Left ventricle myocardium inferior (tissue), 1 donor: ENCODE results near the gene HRAS. TPM values are rescaled to one million over a fixed set of nuclear protein-coding genes. Genes with fewer than 3 reads are reported as not detected.

ENCODE experiments used
- DNase-seq: peaks from one replicate; pipeline ENCODE4 v3.0.0-alpha.2; 2020
- H3K27ac ChIP-seq: fragments of 200-600 bp; replicated peaks from 2 replicates; pipeline ENCODE4 v1.8.0; 2021
- H3K27me3 ChIP-seq: fragments of 200-600 bp; 2 replicates; pipeline ENCODE4 v1.8.0; 2021; ENCODE audit warnings: low read depth
- H3K36me3 ChIP-seq: fragments of 200-600 bp; 2 replicates; pipeline ENCODE4 v1.8.0; 2021
- H3K4me1 ChIP-seq: fragments of 200-600 bp; 2 replicates; pipeline ENCODE4 v1.8.0; 2021
- H3K4me3 ChIP-seq: fragments of 200-600 bp; 2 replicates; pipeline ENCODE4 v1.8.0; 2021; ENCODE audit warnings: mild to moderate bottlenecking, moderate library complexity
- H3K9me3 ChIP-seq: fragments of 200-600 bp; replicated peaks from 2 replicates; pipeline ENCODE4 v1.8.0; 2021
- intact Hi-C: fragments of 100-400 bp; cut with micrococcal nuclease; formaldehyde crosslinking; loops from one replicate; pipeline ENCODE4 v1.11.0; 2022
- total RNA-seq: library from RNA; stranded (reverse); fragmentation: NEBNext Ultra II Directional; extraction: Animal tissue kit (Norgen Biotek cat#: 25700); gene quantifications from one replicate; pipeline ENCODE4 v1.2.1, GENCODE V29; 2021
- TF ChIP-seq, protein P1 (sequence below): fragments of 200-600 bp; IDR thresholded peaks from 2 replicates; pipeline ENCODE4 v1.8.0; 2021; ENCODE audit warnings: antibody characterized with exemption, mild to moderate bottlenecking, borderline replicate concordance
- donor health status: DM: no; HTN: yes; CAD: no; lungs with severe emphysema.

HRAS gene
- total RNA-seq, 1 donor from 2014 or later = 55.9 TPM

DNA sequence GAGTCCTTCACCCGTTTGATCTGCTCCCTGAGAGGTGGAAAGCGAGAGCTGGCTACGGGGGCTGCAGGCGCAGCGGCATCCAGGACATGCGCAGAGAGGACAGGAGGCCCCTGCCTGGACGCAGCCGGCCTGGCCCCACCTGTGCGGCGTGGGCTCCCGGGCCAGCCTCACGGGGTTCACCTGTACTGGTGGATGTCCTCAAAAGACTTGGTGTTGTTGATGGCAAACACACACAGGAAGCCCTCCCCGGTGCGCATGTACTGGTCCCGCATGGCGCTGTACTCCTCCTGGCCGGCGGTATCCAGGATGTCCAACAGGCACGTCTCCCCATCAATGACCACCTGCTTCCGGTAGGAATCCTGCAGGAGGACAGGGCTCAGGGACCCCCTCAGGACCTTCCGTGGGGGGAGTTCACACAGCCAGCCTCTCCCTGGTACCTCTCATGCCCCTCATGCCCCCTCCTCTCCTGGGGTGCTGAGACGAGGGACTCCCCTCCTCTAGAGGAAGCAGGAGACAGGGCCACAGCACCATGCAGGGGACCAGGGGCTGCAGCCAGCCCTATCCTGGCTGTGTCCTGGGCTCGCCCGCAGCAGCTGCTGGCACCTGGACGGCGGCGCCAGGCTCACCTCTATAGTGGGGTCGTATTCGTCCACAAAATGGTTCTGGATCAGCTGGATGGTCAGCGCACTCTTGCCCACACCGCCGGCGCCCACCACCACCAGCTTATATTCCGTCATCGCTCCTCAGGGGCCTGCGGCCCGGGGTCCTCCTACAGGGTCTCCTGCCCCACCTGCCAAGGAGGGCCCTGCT, 1.6 kb downstream of the HRAS start:
- Histone ChIP-seq H3K27me3 (peaks cover 22% of the 10 kb centered on the region), H3K36me3 (peaks cover 28% of the 10 kb centered on the region), H3K4me3 (peak overlapping the region; percentile 94), H3K9me3 (no peaks in the 10 kb centered on the region), H3K27ac (no peak overlapping the region), H3K4me1 (peaks cover 54% of the 10 kb centered on the region)
- DNase-seq = no peak
- TF ChIP-seq, protein P1, sequence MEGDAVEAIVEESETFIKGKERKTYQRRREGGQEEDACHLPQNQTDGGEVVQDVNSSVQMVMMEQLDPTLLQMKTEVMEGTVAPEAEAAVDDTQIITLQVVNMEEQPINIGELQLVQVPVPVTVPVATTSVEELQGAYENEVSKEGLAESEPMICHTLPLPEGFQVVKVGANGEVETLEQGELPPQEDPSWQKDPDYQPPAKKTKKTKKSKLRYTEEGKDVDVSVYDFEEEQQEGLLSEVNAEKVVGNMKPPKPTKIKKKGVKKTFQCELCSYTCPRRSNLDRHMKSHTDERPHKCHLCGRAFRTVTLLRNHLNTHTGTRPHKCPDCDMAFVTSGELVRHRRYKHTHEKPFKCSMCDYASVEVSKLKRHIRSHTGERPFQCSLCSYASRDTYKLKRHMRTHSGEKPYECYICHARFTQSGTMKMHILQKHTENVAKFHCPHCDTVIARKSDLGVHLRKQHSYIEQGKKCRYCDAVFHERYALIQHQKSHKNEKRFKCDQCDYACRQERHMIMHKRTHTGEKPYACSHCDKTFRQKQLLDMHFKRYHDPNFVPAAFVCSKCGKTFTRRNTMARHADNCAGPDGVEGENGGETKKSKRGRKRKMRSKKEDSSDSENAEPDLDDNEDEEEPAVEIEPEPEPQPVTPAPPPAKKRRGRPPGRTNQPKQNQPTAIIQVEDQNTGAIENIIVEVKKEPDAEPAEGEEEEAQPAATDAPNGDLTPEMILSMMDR = no peak
- intact Hi-C loops = no loop called here

DNA sequence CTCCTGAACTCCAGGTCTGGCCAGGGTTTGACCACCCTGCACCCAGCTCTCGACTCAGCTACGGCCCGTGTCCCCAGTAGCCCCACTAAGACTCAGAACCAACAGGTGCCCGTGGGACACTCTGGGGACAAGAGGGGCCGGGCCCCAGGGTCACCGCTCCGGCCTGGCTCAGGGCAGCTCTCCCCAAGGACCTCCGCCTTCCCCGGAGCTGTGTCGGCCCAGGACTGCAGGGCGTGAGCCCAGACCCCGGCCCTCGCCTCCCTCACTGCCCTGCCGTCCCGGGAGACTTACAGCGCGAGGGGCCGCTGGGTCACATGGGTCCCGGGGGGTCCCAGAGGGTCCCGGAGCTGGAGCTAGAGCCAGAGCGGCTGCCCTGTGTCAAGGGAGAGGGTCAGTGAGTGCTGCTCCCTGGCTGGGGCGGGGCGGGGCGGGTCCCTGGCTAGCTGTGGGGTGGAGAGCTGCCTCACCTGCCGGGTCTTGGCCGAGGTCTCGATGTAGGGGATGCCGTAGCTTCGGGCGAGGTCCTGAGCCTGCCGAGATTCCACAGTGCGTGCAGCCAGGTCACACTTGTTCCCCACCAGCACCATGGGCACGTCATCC, 2.3 kb downstream of the HRAS start:
- intact Hi-C loops = no loop called here
- Histone ChIP-seq H3K9me3 (no peaks in the 10 kb centered on the region), H3K27me3 (peaks cover 17% of the 10 kb centered on the region), H3K4me1 (peaks cover 54% of the 10 kb centered on the region), H3K4me3 (no peak overlapping the region), H3K27ac (peak overlapping the region; percentile 48), H3K36me3 (peaks cover 28% of the 10 kb centered on the region)
- TF ChIP-seq, protein P1 = no peak
- DNase-seq = no peak

DNA sequence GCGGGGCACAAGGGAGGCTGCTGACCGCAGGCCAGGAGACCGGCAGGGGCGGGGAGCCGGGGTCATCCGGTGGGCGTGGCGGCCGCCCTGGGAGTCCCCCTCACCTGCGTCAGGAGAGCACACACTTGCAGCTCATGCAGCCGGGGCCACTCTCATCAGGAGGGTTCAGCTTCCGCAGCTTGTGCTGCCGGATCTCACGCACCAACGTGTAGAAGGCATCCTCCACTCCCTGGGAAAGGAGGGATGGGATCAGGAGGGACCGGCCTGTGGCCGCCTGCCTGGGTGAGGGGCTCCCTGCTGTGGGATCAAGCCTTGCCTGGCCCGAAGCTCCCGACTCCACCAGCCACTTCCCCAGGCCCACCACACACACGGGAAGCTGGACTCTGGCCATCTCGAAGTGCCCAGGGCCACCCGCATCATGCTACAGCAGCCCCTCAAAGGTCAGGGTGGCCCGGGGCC, 2.8 kb downstream of the HRAS start:
- intact Hi-C loops = no loop called here
- DNase-seq = no peak
- Histone ChIP-seq H3K27ac (peak overlapping the region; percentile 48), H3K36me3 (peaks cover 28% of the 10 kb centered on the region), H3K4me3 (no peak overlapping the region), H3K9me3 (no peaks in the 10 kb centered on the region), H3K27me3 (peaks cover 12% of the 10 kb centered on the region), H3K4me1 (peaks cover 51% of the 10 kb centered on the region)
- TF ChIP-seq, protein P1 = no peak

DNA sequence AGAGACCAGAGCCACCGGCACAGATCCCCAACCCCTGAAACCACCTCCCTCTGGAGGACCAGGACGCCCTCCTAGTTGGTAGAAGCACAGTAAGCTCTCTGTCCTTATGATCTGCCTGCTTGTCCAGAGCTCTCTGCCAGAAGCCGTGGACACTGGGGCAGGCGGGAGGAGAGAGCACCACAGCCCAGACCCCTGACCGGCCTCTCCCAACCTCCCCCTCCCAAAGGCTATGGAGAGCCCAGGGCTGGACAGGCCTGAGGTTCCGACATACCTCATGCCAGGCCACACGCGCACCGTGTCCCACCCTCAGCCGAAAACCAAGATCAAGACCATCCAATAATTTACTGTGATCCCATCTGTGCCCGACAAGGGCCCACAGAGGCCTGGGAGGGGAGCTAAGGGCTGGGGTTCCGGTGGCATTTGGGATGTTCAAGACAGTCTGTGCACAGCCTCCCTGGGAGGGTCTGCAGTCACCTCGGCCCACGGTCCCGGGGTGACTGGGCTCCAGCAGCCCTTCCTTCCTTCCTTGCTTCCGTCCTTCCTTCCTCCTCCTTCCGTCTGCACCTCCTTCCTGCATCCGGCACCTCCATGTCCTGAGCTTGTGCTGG, 3.4 kb downstream of the HRAS start:
- H3K4me1 ChIP-seq = peaks cover 46% of the 10 kb centered on the region
- intact Hi-C loops = no loop called here
- no peak overlapping the region for H3K4me3 ChIP-seq
- H3K9me3 ChIP-seq = no peaks in the 10 kb centered on the region
- H3K27ac ChIP-seq = peak overlapping the region; percentile 48
- TF ChIP-seq, protein P1 = no peak
- H3K27me3 ChIP-seq = peaks cover 6% of the 10 kb centered on the region
- no peak for DNase-seq
- peaks cover 28% of the 10 kb centered on the region for H3K36me3 ChIP-seq

DNA sequence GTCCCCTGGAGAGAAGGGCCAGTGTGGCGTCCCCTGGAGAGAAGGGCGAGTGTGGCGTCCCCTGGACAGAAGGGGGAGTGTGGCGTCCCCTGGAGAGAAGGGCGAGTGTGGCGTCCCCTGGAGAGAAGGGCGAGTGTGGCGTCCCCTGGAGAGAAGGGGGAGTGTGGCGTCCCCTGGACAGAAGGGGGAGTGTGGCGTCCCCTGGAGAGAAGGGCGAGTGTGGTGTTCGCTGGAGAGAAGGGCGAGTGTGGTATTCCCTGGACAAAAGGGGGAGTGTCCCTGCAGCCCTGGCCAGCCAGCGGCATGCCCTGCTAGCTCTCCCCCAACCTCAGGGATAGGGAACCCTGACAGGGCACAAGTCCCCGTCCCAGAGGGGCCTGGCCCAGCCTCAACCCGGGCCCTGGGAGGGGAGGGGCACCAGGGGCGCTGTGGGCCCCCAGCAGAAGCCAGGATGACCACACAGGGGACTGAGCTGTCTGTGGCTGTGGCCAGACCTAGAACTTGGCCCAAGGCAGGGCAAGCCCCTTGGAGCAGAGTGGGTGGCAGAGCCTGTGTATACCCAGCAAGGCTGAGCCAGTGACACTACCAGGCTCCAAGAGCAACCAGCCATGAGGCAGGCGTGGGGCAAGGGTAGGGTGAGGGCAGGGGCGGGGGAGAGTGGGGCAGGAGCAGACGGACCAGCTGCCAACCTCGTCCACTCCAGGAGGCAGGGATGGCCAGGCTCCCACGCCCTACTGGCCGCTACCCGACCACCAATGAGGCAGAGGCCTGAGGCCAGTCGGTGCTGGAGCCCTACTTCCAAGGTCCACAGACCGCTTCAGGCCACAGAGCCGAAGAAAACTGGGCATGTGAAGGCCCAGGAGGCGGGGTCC, 4.2 kb downstream of the HRAS start:
- peaks cover 28% of the 10 kb centered on the region for H3K36me3 ChIP-seq
- no peak for DNase-seq
- TF ChIP-seq, protein P1 = no peak
- H3K4me3 ChIP-seq = no peak overlapping the region
- H3K4me1 ChIP-seq = peaks cover 38% of the 10 kb centered on the region
- H3K27ac ChIP-seq = no peak overlapping the region
- H3K27me3 ChIP-seq = no peaks in the 10 kb centered on the region
- no peaks in the 10 kb centered on the region for H3K9me3 ChIP-seq
- intact Hi-C loops = no loop called here
